GM21515 (cell line): ENCODE measurements around the gene ABL2.
"Not testable (repeated sequence)": the region's sequence is repeated elsewhere in the genome, so short reads cannot be mapped to it uniquely, and the experiment has no call there.

Source experiments
- ATAC-seq: cut with Tn5 transposase; IDR thresholded peaks from one replicate; pipeline ENCODE4 v1.9.1; 2021; ENCODE audit not compliant: unreplicated experiment

Gene ABL2

GRCh38 chr1:179229214-179230140, at the start of gene ABL2:
Gene ABL2, minus strand, starts transcription at chr1:179229677. Its CDS starts 280 bp downstream, at chr1:179229397.
- peak; percentile 58 for ATAC-seq

GRCh38 chr1:179278920-179279319, 49.4 kb upstream of the ABL2 start:
- no peak for ATAC-seq

GRCh38 chr1:179274424-179274823, 44.9 kb upstream of the ABL2 start:
- not testable (repeated sequence) for ATAC-seq

- no peak for ATAC-seq
These were observed 39.6 kb upstream of the ABL2 start for GRCh38 chr1:179269071-179269470.

- no peak for ATAC-seq
These were observed 35.0 kb upstream of the ABL2 start for GRCh38 chr1:179264507-179264906.

- ATAC-seq: no peak
These were observed 33.6 kb upstream of the ABL2 start for GRCh38 chr1:179263121-179263520.

- no peak for ATAC-seq
These were observed 32.7 kb upstream of the ABL2 start for GRCh38 chr1:179262183-179262582.

- ATAC-seq: no peak
These were observed 24.0 kb upstream of the ABL2 start for GRCh38 chr1:179253286-179253972.

GRCh38 chr1:179252606-179253005, 23.1 kb upstream of the ABL2 start:
- ATAC-seq: no peak

- no peak for ATAC-seq
These were observed 22.2 kb upstream of the ABL2 start for GRCh38 chr1:179251675-179252074.

GRCh38 chr1:179247923-179248322, 18.4 kb upstream of the ABL2 start:
- no peak for ATAC-seq

GRCh38 chr1:179245426-179245825, 15.9 kb upstream of the ABL2 start:
- ATAC-seq: not testable (repeated sequence)

GRCh38 chr1:179241530-179242097, 12.1 kb upstream of the ABL2 start:
- ATAC-seq: no peak

GRCh38 chr1:179237222-179237621, 7.7 kb upstream of the ABL2 start:
- ATAC-seq: no peak

GRCh38 chr1:179234863-179235262, 5.4 kb upstream of the ABL2 start:
- no peak for ATAC-seq

GRCh38 chr1:179231923-179232322, 2.4 kb upstream of the ABL2 start:
- no peak for ATAC-seq

GRCh38 chr1:179230721-179231120, 1.2 kb upstream of the ABL2 start:
- ATAC-seq: no peak

- no peak for ATAC-seq
These were observed 774 bp upstream of the ABL2 start for GRCh38 chr1:179230251-179230650.

GRCh38 chr1:179228783-179229213, 679 bp downstream of the ABL2 start:
- ATAC-seq: peak; percentile 21

GRCh38 chr1:179226738-179227137, 2.7 kb downstream of the ABL2 start:
- no peak for ATAC-seq

- not testable (repeated sequence) for ATAC-seq
These were observed 5.0 kb downstream of the ABL2 start for GRCh38 chr1:179224466-179224865.

- ATAC-seq: not testable (repeated sequence)
These were observed 8.4 kb downstream of the ABL2 start for GRCh38 chr1:179221121-179221520.
